Measurements from ENCODE around the gene CRIP2. TPM values are rescaled to one million over a fixed set of nuclear protein-coding genes. Genes with fewer than 3 reads are reported as not detected.
A peak's percentile ranks its signal among the peaks of the same experiment; 100 is the strongest.

CRIP2 gene
- total RNA-seq, 6 experiments from 2014 or later, result 11.2 to 50.0 (median 27.5) TPM

DNA sequence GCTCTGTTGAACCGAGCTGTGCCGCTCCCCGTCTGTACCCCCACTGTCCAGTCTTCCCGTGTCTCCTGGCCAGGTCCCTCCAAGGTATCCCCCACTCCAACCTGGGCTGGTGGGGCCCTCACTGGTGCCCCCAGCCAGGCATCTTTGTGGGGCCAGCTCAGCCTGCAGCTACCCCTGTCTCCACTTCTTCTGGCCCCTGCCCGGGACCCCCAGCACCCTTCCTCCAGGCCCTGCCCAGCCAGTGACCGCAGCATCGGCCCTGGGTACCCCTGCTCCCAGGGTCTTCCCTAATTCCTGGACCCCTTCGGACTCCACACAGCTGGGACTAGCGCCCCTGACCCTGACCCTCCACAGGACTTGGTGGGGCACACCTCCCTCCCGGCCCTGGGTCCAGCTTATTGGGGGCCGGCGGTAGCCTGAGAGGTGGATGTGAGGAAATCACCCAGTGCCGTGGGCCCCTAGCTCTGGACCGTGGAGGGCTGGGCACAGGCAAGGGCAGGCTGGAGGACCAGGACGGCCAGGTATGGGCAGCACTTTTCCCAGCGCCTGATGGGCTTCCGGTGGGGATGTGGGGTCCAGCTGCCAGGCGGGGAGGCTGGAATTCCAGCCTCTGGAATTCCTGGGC, 8.0 kb downstream of the CRIP2 start:
- no peak for TF ChIP-seq POLR2A (IDR thresholded peaks at IDR 0.05)
- TF ChIP-seq, protein P1, sequence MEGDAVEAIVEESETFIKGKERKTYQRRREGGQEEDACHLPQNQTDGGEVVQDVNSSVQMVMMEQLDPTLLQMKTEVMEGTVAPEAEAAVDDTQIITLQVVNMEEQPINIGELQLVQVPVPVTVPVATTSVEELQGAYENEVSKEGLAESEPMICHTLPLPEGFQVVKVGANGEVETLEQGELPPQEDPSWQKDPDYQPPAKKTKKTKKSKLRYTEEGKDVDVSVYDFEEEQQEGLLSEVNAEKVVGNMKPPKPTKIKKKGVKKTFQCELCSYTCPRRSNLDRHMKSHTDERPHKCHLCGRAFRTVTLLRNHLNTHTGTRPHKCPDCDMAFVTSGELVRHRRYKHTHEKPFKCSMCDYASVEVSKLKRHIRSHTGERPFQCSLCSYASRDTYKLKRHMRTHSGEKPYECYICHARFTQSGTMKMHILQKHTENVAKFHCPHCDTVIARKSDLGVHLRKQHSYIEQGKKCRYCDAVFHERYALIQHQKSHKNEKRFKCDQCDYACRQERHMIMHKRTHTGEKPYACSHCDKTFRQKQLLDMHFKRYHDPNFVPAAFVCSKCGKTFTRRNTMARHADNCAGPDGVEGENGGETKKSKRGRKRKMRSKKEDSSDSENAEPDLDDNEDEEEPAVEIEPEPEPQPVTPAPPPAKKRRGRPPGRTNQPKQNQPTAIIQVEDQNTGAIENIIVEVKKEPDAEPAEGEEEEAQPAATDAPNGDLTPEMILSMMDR (IDR thresholded peaks at IDR 0.05), result no peak
- Histone ChIP-seq H3K27ac (peak overlapping the region; percentile 39 to 89 (median 72)), H3K9me3 (no peaks in the 10 kb centered on the region), H3K27me3 (no peaks in the 10 kb centered on the region), H3K4me1 (peaks cover 0 to 20% (median 10%) of the 10 kb centered on the region in 4 donors), H3K36me3 (no peaks in the 10 kb centered on the region), H3K4me3 (no peak overlapping the region)
- DNase-seq (no peak), ATAC-seq (no peak)
- WGBS (ENCODE audit: insufficient coverage, low coverage, low lambda C conversion rate, missing lambda C conversion rate), result 45% methylated on average over 5 of the region's 18 CpGs
- intact Hi-C loops (cut with DNase I), result no loop called here

DNA sequence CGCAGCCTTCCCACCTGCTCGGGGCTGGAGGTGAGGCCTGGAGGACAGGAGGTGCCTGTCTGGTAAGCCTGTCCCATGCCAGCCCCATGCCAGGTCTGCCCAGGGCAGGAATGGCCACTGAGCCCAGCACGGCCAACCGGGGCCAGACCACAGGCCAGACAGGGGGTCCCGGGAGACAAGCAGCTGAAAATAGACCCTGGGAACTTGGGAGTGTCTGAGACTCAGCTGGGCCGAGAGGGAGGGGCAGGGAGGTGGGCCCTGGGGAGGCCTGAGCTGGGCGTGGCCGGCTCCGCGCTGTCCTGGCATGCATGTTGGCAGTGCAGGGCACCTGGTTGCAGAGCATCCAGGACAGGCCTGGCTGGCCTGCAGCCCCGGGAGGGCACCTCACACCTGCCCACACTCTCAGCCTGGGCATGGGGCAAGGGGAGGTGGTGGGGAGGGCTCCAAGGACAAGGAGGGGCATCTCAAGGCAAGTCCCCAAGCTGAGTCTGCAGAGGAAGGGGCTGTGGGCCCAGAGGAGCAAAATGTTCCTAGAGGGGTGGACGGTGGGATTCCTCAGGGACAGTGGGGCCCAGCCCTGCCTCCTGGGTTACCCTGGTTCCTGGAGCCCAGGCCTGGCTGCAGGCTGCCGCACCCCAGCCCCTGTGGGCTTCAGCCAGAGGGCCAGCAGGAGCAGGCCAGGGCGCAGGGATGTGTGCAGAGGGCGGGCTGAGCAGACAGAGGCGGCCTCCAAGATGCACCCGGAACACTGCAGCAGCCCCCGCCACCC, 8.9 kb downstream of the CRIP2 start:
- Histone ChIP-seq H3K36me3 (no peaks in the 10 kb centered on the region), H3K4me3 (no peak overlapping the region), H3K27me3 (no peaks in the 10 kb centered on the region), H3K27ac (no peak overlapping the region), H3K4me1 (peaks cover 0 to 23% (median 10%) of the 10 kb centered on the region in 4 donors), H3K9me3 (no peaks in the 10 kb centered on the region)
- intact Hi-C loops (cut with DNase I), result no loop called here
- ATAC-seq, result no peak
- DNase-seq, result no peak
- no CpG with 5 or more reads among the region's 18 CpGs for WGBS (ENCODE audit: insufficient coverage, low coverage, low lambda C conversion rate, missing lambda C conversion rate)
- TF ChIP-seq, protein P1 (IDR thresholded peaks at IDR 0.05), result no peak
- TF ChIP-seq POLR2A (IDR thresholded peaks at IDR 0.05), result no peak

DNA sequence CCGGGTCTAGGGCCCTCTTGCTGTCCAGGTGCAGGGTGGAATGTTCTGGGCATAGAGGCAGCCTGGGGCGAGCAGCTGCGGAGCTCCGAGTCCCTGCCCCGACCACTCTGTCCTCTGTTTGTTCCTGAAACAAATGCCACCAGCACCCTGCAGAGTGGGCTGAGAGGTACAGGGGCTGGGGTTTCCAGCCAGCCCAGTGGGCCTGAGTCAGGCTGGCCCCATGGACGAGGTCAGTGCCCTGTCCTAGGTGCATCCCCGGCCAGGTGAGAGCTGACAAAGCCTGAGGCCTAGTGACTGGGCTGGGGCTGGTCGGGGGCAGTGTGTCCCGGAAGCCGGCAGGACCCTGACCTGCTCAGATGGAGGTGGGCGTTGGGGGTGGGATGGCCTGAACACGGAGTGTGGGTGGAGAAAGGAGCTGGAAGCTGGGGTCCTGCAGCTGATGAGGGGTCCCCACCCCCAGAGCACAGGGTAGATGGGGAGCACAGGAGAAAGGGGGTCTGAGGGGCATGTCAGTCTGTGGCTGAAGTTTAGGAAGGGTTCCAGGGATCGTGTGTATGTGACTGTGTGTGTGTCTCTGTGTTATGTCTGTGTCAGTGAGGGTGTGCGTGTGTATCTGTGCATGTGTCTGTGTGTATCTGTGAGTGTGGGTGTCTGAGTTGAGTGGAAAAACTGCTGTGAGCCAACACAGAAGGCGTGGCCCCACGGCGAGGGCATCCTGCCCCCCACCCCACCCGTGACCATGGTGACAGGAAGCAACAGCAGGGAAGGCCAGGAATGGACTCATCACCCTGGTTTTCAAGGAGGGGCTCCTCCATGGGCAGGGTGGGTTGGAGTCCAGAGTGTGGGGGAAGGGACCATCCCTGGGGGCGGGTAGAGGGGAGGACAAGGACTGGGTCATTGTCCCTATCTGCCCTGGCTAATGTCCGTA, 9.7 kb downstream of the CRIP2 start:
- Histone ChIP-seq H3K27me3 (no peaks in the 10 kb centered on the region), H3K4me3 (no peak overlapping the region), H3K4me1 (peaks cover 0 to 23% (median 10%) of the 10 kb centered on the region in 4 donors), H3K27ac (no peak overlapping the region), H3K36me3 (no peaks in the 10 kb centered on the region), H3K9me3 (no peaks in the 10 kb centered on the region)
- TF ChIP-seq, protein P1 (IDR thresholded peaks at IDR 0.05), result no peak
- TF ChIP-seq POLR2A (IDR thresholded peaks at IDR 0.05), result no peak
- intact Hi-C loops (cut with DNase I), result no loop called here
- 50% methylated on average over 12 of the region's 20 CpGs for WGBS (ENCODE audit: insufficient coverage, low coverage, low lambda C conversion rate, missing lambda C conversion rate)
- ATAC-seq, result no peak
- no peak for DNase-seq

DNA sequence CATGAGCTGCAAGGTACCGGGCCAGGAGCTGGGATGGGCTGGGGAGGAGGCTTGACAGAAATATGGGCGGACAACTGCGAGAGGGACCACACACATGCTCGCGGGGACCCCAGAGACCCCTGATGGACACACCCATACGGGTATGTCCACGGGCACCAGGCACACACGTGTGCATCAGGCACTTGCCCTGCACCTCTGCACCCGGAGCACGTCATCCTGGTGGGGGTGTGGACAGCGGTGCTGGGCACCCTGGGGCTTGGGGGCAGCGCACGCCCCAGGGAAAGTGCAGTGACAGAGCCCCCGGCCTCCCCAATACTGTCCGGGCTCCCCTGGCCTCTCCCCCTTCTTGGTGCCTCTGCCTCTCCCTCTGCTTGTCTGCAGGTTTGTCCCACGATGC, 10.4 kb downstream of the CRIP2 start:
- Histone ChIP-seq H3K27me3 (no peaks in the 10 kb centered on the region), H3K36me3 (no peaks in the 10 kb centered on the region), H3K27ac (no peak overlapping the region), H3K4me1 (peaks cover 0 to 26% (median 10%) of the 10 kb centered on the region in 4 donors), H3K4me3 (no peak overlapping the region), H3K9me3 (no peaks in the 10 kb centered on the region)
- ATAC-seq, result no peak
- TF ChIP-seq, protein P1 (IDR thresholded peaks at IDR 0.05), result no peak
- no peak for TF ChIP-seq POLR2A (IDR thresholded peaks at IDR 0.05)
- intact Hi-C loops (cut with DNase I), result loop anchor here in 1 of 2 donors (5.0 kb wide), 1 partner anchor 118 kb away; no protein-coding TSS in a partner anchor
- no peak for DNase-seq
- 70% methylated on average over 2 of the region's 16 CpGs for WGBS (ENCODE audit: insufficient coverage, low coverage, low lambda C conversion rate, missing lambda C conversion rate)

Data from right lobe of liver (tissue), 6 donors.